T-cell (primary cell): Measurements from ENCODE around the gene MSI1. TPM values are rescaled to one million over a fixed set of nuclear protein-coding genes. Genes with fewer than 3 reads are reported as not detected.

Experiments used
- ATAC-seq, 4 experiments: fragments of 200-7000 bp in 3 of 4; fragments of 150-1000 bp in 1 of 4; cut with Tn5 transposase; replicated peaks in 1 of 4; 1 replicate in 3 of 4; 2 replicates in 1 of 4; pipeline ENCODE4 v1.10.0; 2021; ENCODE audit warnings: moderate library complexity in 3 of 4, mild to moderate bottlenecking in 2 of 4, moderate number of reproducible peaks in 1 of 4
- CTCF ChIA-PET, 2 donors: fragments of 300-600 bp; sonication (Branson Sonifier 250); formaldehyde crosslinking; loops; one replicate each; lab custom pipeline; 2022; ENCODE audit warnings: antibody characterized with exemption in 2 of 2; lab: Charles Lee
- POLR2A ChIA-PET, 2 donors: fragments of 300-600 bp; sonication (Branson Sonifier 250); formaldehyde crosslinking; loops; one replicate each; lab custom pipeline; 2022; ENCODE audit warnings: antibody characterized with exemption in 2 of 2; lab: Charles Lee
- DNase-seq, 35 experiments: peaks; one replicate each; pipeline versions ENCODE4 v3.0.0 to v3.0.0-alpha.2; 2013 to 2023
- H3K27ac ChIP-seq: one replicate; pipeline ENCODE4 v1.5.1; 2013; ENCODE audit warnings: low read length
- H3K27me3 ChIP-seq, 2 experiments: replicated peaks in 1 of 2; 1 replicate in 1 of 2; 2 replicates in 1 of 2; pipeline versions ENCODE4 v1.6.1 to v1.7.0; 2013; ENCODE audit warnings: low read length in 1 of 2, mixed read lengths in 1 of 2; ENCODE audit not compliant: control insufficient read depth in 2 of 2, insufficient read depth in 2 of 2; ENCODE audit errors: extremely low read depth in 1 of 2
- H3K36me3 ChIP-seq, 2 donors: 1 replicate in 1 of 2; 2 replicates in 1 of 2; pipeline versions ENCODE4 v1.6.1 to v1.7.0; 2013; ENCODE audit warnings: low read length in 1 of 2; ENCODE audit not compliant: control insufficient read depth in 2 of 2, insufficient read depth in 1 of 2; ENCODE audit errors: extremely low read depth in 1 of 2
- H3K4me1 ChIP-seq, 2 experiments: 1 replicate in 1 of 2; 2 replicates in 1 of 2; pipeline versions ENCODE4 v1.6.1 to v1.7.0; 2013; ENCODE audit warnings: low read length in 2 of 2, mixed read lengths in 1 of 2; ENCODE audit not compliant: insufficient read depth in 2 of 2, control insufficient read depth in 1 of 2; ENCODE audit errors: extremely low read depth in 1 of 2
- H3K4me3 ChIP-seq, 2 donors: 1 replicate in 1 of 2; 2 replicates in 1 of 2; pipeline versions ENCODE4 v1.5.1 to v1.7.0; 2013; ENCODE audit warnings: mild to moderate bottlenecking in 2 of 2, low read length in 1 of 2, moderate library complexity in 1 of 2; ENCODE audit not compliant: control insufficient read depth in 1 of 2; ENCODE audit errors: extremely low read depth in 1 of 2
- H3K9me3 ChIP-seq: 2 replicates; pipeline ENCODE4 v1.7.0; 2013
- H3K27ac Mint-ChIP-seq, 2 donors: one replicate each; pipeline ENCODE4 v1.8.0; 2020 to 2021; ENCODE audit warnings: mild to moderate bottlenecking in 2 of 2, mixed read lengths in 2 of 2
- H3K27me3 Mint-ChIP-seq, 2 donors: one replicate each; pipeline ENCODE4 v1.8.0; 2021 to 2022; ENCODE audit warnings: mixed read lengths in 2 of 2
- H3K36me3 Mint-ChIP-seq: one replicate; pipeline ENCODE4 v1.8.0; 2021; ENCODE audit warnings: mixed read lengths
- H3K4me1 Mint-ChIP-seq, 3 donors: one replicate each; pipeline ENCODE4 v1.8.0; 2020 to 2022; ENCODE audit warnings: mixed read lengths in 3 of 3, mild to moderate bottlenecking in 1 of 3
- H3K4me3 Mint-ChIP-seq, 3 donors: one replicate each; pipeline ENCODE4 v1.8.0; 2020 to 2022; ENCODE audit warnings: mild to moderate bottlenecking in 3 of 3, mixed read lengths in 3 of 3, moderate library complexity in 3 of 3
- H3K9me3 Mint-ChIP-seq, 3 donors: one replicate each; pipeline ENCODE4 v1.8.0; 2020 to 2022; ENCODE audit warnings: mixed read lengths in 3 of 3
- WGBS: methylation state at CpG from one replicate; pipeline ENCODE4 v1.1.5; 2013; ENCODE audit warnings: missing lambda C conversion rate; ENCODE audit not compliant: insufficient coverage; 5-methylcytosine and 5-hydroxymethylcytosine counted together
- total RNA-seq, 35 experiments: library from RNA in 6 of 35; stranded (reverse) in 6 of 35; fragments of 120-200 nt in 1 of 35; gene quantifications; one replicate each; pipeline versions ENCODE4 v1.2.1 to v1.2.4 and lab custom pipeline; 2013 to 2026

The MSI1 gene
- total RNA-seq, 5 donors from 2014 or later (not counting 1 experiment from before 2014, with no cell fraction given) = 0.15 TPM; not detected in 4

GRCh38 chr12:120381752-120382419 lies 12.9 kb upstream of the MSI1 start:
- H3K27me3 Mint-ChIP-seq = peaks cover 32 to 54% of the 10 kb centered on the region in 2 donors
- H3K4me3 ChIP-seq = no peak overlapping the region
- CTCF ChIA-PET = interaction anchor here in 1 of 2 donors (0.6 kb wide), 2 partner anchors 21 to 667 kb away, joined by 5 to 7 read pairs; no protein-coding TSS in a partner anchor

GRCh38 chr12:120378036-120378435 lies 9.1 kb upstream of the MSI1 start:
- POLR2A ChIA-PET = no interaction called here
- no peak overlapping the region for H3K27ac Mint-ChIP-seq
- H3K27me3 Mint-ChIP-seq = peaks cover 44 to 77% of the 10 kb centered on the region in 2 donors
- H3K4me3 ChIP-seq = no peak overlapping the region
- H3K27ac ChIP-seq = no peak overlapping the region
- H3K9me3 Mint-ChIP-seq = no peaks in the 10 kb centered on the region
- H3K36me3 Mint-ChIP-seq = no peaks in the 10 kb centered on the region
- no peaks in the 10 kb centered on the region for H3K4me1 ChIP-seq
- no peaks in the 10 kb centered on the region for H3K9me3 ChIP-seq
- H3K27me3 ChIP-seq = peaks cover 4 to 48% of the 10 kb centered on the region in 2 experiments
- DNase-seq (no peak), ATAC-seq (no peak)
- WGBS = no CpG with 5 or more reads among the region's 5 CpGs
- CTCF ChIA-PET = no interaction called here
- H3K4me1 Mint-ChIP-seq = no peaks in the 10 kb centered on the region
- no peaks in the 10 kb centered on the region for H3K36me3 ChIP-seq
- H3K4me3 Mint-ChIP-seq = no peak overlapping the region

More at GRCh38 chr12:120381752-120382419, 12.9 kb upstream of the MSI1 start:
- Mint-ChIP-seq H3K36me3 (no peaks in the 10 kb centered on the region), H3K27ac (no peak overlapping the region), H3K9me3 (no peaks in the 10 kb centered on the region), H3K4me1 (no peaks in the 10 kb centered on the region), H3K4me3 (no peak overlapping the region)
- Histone ChIP-seq H3K27me3 (peaks cover 2 to 46% of the 10 kb centered on the region in 2 experiments), H3K27ac (no peak overlapping the region), H3K9me3 (no peaks in the 10 kb centered on the region), H3K4me1 (no peaks in the 10 kb centered on the region), H3K36me3 (no peaks in the 10 kb centered on the region)
- 83% methylated on average over 2 of the region's 6 CpGs for WGBS
- ATAC-seq = no peak
- POLR2A ChIA-PET = no interaction called here
- DNase-seq = no peak

DNA sequence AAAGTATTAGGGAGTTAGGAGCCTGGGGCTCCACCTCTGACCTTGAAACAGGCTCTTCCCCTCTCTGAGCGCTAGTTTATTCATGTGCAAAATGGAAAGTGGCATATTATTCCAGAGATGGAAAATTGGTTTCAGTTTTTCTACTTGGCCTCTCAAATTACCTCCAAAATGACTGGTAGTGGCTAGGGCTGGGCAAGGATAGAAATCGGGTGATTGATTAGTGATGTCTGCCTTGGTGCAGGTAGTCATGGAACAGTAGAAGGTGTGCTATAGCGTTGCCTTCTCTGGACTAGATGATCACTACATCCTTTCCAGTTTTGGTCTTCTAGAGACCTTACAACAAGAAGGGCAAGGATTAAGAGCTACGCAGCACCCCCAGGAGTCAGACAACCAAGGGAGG lies 8.6 kb upstream of the MSI1 start:
- WGBS = no CpG with 5 or more reads among the region's 4 CpGs
- Mint-ChIP-seq H3K36me3 (no peaks in the 10 kb centered on the region), H3K9me3 (no peaks in the 10 kb centered on the region), H3K27ac (no peak overlapping the region), H3K27me3 (peaks cover 48 to 81% of the 10 kb centered on the region in 2 donors), H3K4me1 (no peaks in the 10 kb centered on the region), H3K4me3 (no peak overlapping the region)
- peaks cover 4 to 50% of the 10 kb centered on the region in 2 experiments for H3K27me3 ChIP-seq
- ChIA-PET CTCF (no interaction called here), POLR2A (no interaction called here)
- no peak for ATAC-seq
- no peaks in the 10 kb centered on the region for H3K4me1 ChIP-seq
- DNase-seq = no peak
- H3K27ac ChIP-seq = no peak overlapping the region
- H3K9me3 ChIP-seq = no peaks in the 10 kb centered on the region
- no peaks in the 10 kb centered on the region for H3K36me3 ChIP-seq
- no peak overlapping the region for H3K4me3 ChIP-seq

DNA sequence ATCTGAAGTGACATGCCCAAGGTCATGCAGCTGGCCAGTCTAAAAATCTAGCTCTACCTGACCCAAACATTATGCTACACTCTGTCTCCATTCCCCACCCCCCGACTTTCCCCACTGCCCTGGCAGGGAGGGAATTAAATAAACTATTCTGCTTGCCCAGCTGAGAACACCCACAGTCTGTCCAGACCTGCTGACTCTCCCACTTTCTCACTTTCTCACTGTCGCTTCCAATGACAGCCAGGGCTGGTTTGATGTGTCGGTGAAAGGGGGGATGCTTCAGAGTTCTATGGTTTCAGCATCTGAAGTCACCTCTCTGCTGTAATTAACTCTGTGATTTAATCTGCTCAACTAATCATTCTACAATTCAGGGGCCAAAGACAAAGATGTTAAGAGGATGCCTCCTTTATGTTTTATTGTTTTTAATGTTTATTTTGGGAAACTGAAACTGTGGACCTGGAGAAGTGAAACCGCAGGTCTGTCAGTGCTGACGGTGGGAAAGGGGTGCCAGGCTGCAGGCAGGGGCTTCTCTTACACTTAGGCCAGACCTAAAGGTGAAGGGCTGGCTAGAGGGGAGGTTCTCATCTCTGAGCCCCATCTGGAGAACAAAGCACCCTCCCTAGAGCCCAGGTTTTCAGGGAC lies 8.1 kb upstream of the MSI1 start:
- POLR2A ChIA-PET = no interaction called here
- H3K27ac Mint-ChIP-seq = peak overlapping the region in 1 of 2 donors; percentile 49

GRCh38 chr12:120376416-120376815 lies 7.5 kb upstream of the MSI1 start:
- Histone ChIP-seq H3K27ac (no peak overlapping the region), H3K36me3 (no peaks in the 10 kb centered on the region), H3K9me3 (no peaks in the 10 kb centered on the region), H3K4me3 (no peak overlapping the region), H3K27me3 (peaks cover 6 to 48% of the 10 kb centered on the region in 2 experiments), H3K4me1 (no peaks in the 10 kb centered on the region)
- no peaks in the 10 kb centered on the region for H3K36me3 Mint-ChIP-seq
- no peak overlapping the region for H3K4me3 Mint-ChIP-seq
- ChIA-PET POLR2A (no interaction called here), CTCF (no interaction called here)
- no peaks in the 10 kb centered on the region for H3K4me1 Mint-ChIP-seq
- H3K27ac Mint-ChIP-seq = no peak overlapping the region
- ATAC-seq = no peak
- 72% methylated on average over 2 of the region's 5 CpGs for WGBS
- H3K9me3 Mint-ChIP-seq = no peaks in the 10 kb centered on the region
- peaks cover 51 to 80% of the 10 kb centered on the region in 2 donors for H3K27me3 Mint-ChIP-seq
- no peak for DNase-seq

More for the DNA sequence above, 8.1 kb upstream of the MSI1 start:
- no peak for ATAC-seq
- Mint-ChIP-seq H3K36me3 (no peaks in the 10 kb centered on the region), H3K9me3 (no peaks in the 10 kb centered on the region), H3K4me3 (no peak overlapping the region), H3K4me1 (no peaks in the 10 kb centered on the region), H3K27me3 (peaks cover 50 to 80% of the 10 kb centered on the region in 2 donors)
- Histone ChIP-seq H3K27me3 (peaks cover 4 to 48% of the 10 kb centered on the region in 2 experiments), H3K4me3 (no peak overlapping the region), H3K4me1 (no peaks in the 10 kb centered on the region), H3K9me3 (no peaks in the 10 kb centered on the region), H3K36me3 (no peaks in the 10 kb centered on the region), H3K27ac (no peak overlapping the region)
- no CpG with 5 or more reads among the region's 5 CpGs for WGBS
- no peak for DNase-seq
- CTCF ChIA-PET = no interaction called here

- no peak overlapping the region for H3K4me3 ChIP-seq
- no CpG with 5 or more reads among the region's 2 CpGs for WGBS
- H3K9me3 ChIP-seq = no peaks in the 10 kb centered on the region
- no peaks in the 10 kb centered on the region for H3K4me1 Mint-ChIP-seq
- DNase-seq = no peak
- no peaks in the 10 kb centered on the region for H3K36me3 Mint-ChIP-seq
- no peak for ATAC-seq
- POLR2A ChIA-PET = no interaction called here
- H3K9me3 Mint-ChIP-seq = no peaks in the 10 kb centered on the region
- H3K4me3 Mint-ChIP-seq = no peak overlapping the region
- H3K27me3 ChIP-seq = peaks cover 9 to 49% of the 10 kb centered on the region in 2 experiments
- H3K4me1 ChIP-seq = no peaks in the 10 kb centered on the region
- H3K27ac ChIP-seq = no peak overlapping the region
- CTCF ChIA-PET = no interaction called here
- no peak overlapping the region for H3K27ac Mint-ChIP-seq
- H3K27me3 Mint-ChIP-seq = peaks cover 55 to 80% of the 10 kb centered on the region in 2 donors
- H3K36me3 ChIP-seq = no peaks in the 10 kb centered on the region
These were observed 7.0 kb upstream of the MSI1 start for GRCh38 chr12:120376009-120376408.
